ENCODE results near the gene CFTR. TPM values are rescaled to one million over a fixed set of nuclear protein-coding genes. Genes with fewer than 3 reads are reported as not detected.

The CFTR gene
- total RNA-seq = 0.43 and 0.64 TPM in 2 replicates

GRCh38 chr7:117479225-117480054 lies at the start of gene CFTR:
CFTR (plus strand) TSS chr7:117480025; CDS start chr7:117480095, 70 bp downstream.
- H3K4me3 ChIP-seq (ENCODE audit: low read depth, low read length) = peak within 1 kb of the TSS; percentile 57
- DNase-seq (ENCODE audit: low read depth) = no peak
- TF ChIP-seq CTCF (IDR thresholded peaks at IDR 0.05; ENCODE audit: insufficient read depth, low read depth, low read length) = no peak

- H3K4me3 ChIP-seq (ENCODE audit: low read depth, low read length) = no peak overlapping the region
- no peak for DNase-seq (ENCODE audit: low read depth)
These were observed 44.3 kb upstream of the CFTR start for GRCh38 chr7:117435475-117436043.

GRCh38 chr7:117444646-117445045 lies 35.2 kb upstream of the CFTR start:
- DNase-seq (ENCODE audit: low read depth) = no peak
- TF ChIP-seq CTCF (IDR thresholded peaks at IDR 0.05; ENCODE audit: insufficient read depth, low read depth, low read length) = no peak
- H3K4me3 ChIP-seq (ENCODE audit: low read depth, low read length) = no peak overlapping the region

More at GRCh38 chr7:117435475-117436043, 44.3 kb upstream of the CFTR start:
- TF ChIP-seq CTCF (IDR thresholded peaks at IDR 0.05; ENCODE audit: insufficient read depth, low read depth, low read length) = no peak

- DNase-seq (ENCODE audit: low read depth) = peak; percentile 27
- no peak for TF ChIP-seq CTCF (IDR thresholded peaks at IDR 0.05; ENCODE audit: insufficient read depth, low read depth, low read length)
- H3K4me3 ChIP-seq (ENCODE audit: low read depth, low read length) = no peak overlapping the region
These were observed 34.6 kb upstream of the CFTR start for GRCh38 chr7:117445206-117445605.

- DNase-seq (ENCODE audit: low read depth) = no peak
- no peak overlapping the region for H3K4me3 ChIP-seq (ENCODE audit: low read depth, low read length)
- no peak for TF ChIP-seq CTCF (IDR thresholded peaks at IDR 0.05; ENCODE audit: insufficient read depth, low read depth, low read length)
These were observed 33.5 kb upstream of the CFTR start for GRCh38 chr7:117446220-117446815.

GRCh38 chr7:117448655-117449054 lies 31.2 kb upstream of the CFTR start:
- DNase-seq (ENCODE audit: low read depth) = no peak
- H3K4me3 ChIP-seq (ENCODE audit: low read depth, low read length) = no peak overlapping the region
- TF ChIP-seq CTCF (IDR thresholded peaks at IDR 0.05; ENCODE audit: insufficient read depth, low read depth, low read length) = no peak

Data from fibroblast of villous mesenchyme (primary cell).